GM23338 (cell line): Measurements from ENCODE around the gene NCKAP5. TPM values are rescaled to one million over a fixed set of nuclear protein-coding genes. Genes with fewer than 3 reads are reported as not detected.

ENCODE experiments used
- EZH2 ChIP-seq: fragments of 200-600 bp; sonication (generic); IDR thresholded peaks from one replicate; pipeline ENCODE4 v1.8.0; 2017; ENCODE audit warnings: antibody characterized with exemption, mild to moderate bottlenecking, low read depth; ENCODE audit not compliant: unreplicated experiment
- REST ChIP-seq: IDR thresholded peaks from one replicate; pipeline ENCODE4 v1.6.1; 2018; ENCODE audit warnings: antibody characterized with exemption; ENCODE audit not compliant: unreplicated experiment
- ZNF114 ChIP-seq: fragments of 250-450 bp; sonication (Bioruptor Pico); IDR thresholded peaks from 2 replicates; pipeline ENCODE4 v1.5.0; 2020; ENCODE audit warnings: mild to moderate bottlenecking, moderate library complexity
- ZNF462 ChIP-seq: fragments of 250-450 bp; sonication (Bioruptor Pico); IDR thresholded peaks from 2 replicates; pipeline ENCODE4 v1.5.0; 2020; ENCODE audit warnings: mild to moderate bottlenecking, moderate library complexity
- polyA plus RNA-seq: library from polyadenylated mRNA; unstranded; fragments of >200 nt; fragmentation: Nextera tagmentation; extraction: Ambion mirVana; gene quantifications from 2 replicates; pipeline ENCODE4 v1.2.1, GENCODE V29; 2016
- total RNA-seq: library from RNA; depleted of rRNA; stranded (reverse); fragments of >200 nt; shearing (Covaris generic); gene quantifications from 2 replicates; pipeline ENCODE4 v1.2.3, GENCODE V29; 2014
- TF ChIP-seq, protein P1 (sequence below): IDR thresholded peaks from 2 replicates; pipeline ENCODE4 v1.6.1; 2016; ENCODE audit warnings: antibody characterized with exemption

Gene NCKAP5
- total and polyA plus RNA-seq, 2 experiments from 2014 or later, result 0.34 to 0.73 TPM

DNA sequence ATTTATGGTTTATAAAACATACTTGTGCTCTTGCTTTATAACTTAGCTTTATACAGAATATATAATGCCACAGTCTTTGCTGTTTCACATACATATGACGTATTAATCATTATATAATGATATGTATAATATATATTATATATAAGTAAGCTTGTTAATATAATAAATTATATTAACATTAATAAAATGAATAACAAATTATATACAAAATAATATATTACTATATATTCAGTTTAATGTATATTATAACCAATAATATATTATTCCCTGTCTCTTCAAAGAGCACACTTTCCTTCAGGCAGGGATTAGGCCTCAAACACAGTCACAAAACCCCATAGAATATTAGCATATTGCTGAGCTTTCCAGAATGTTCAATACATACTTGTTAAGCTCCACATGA lies 427.6 kb downstream of the NCKAP5 start (continued):
- TF ChIP-seq ZNF462 (CRISPR knock-in tag) (no peak), ZNF114 (CRISPR knock-in tag) (no peak), REST (no peak), EZH2 (no peak)
- TF ChIP-seq, protein P1, sequence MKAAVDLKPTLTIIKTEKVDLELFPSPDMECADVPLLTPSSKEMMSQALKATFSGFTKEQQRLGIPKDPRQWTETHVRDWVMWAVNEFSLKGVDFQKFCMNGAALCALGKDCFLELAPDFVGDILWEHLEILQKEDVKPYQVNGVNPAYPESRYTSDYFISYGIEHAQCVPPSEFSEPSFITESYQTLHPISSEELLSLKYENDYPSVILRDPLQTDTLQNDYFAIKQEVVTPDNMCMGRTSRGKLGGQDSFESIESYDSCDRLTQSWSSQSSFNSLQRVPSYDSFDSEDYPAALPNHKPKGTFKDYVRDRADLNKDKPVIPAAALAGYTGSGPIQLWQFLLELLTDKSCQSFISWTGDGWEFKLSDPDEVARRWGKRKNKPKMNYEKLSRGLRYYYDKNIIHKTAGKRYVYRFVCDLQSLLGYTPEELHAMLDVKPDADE, result no peak
